Hair follicle dermal papilla cell (primary cell): ENCODE results near the gene RB1. TPM values are rescaled to one million over a fixed set of nuclear protein-coding genes. Genes with fewer than 3 reads are reported as not detected.

ENCODE experiments used
- small RNA-seq: library from RNA; depleted of rRNA; stranded (forward); fragments of <200 nt; gene quantifications from one replicate; pipeline ENCODE3, GENCODE V24; 2012
- total RNA-seq: library from RNA; depleted of rRNA; stranded (reverse); fragments of >200 nt; gene quantifications from 2 replicates; pipeline ENCODE4 v1.2.3, GENCODE V29; 2012

RB1 gene
- total RNA-seq, result 29.6 and 32.5 TPM in 2 replicates

DNA sequence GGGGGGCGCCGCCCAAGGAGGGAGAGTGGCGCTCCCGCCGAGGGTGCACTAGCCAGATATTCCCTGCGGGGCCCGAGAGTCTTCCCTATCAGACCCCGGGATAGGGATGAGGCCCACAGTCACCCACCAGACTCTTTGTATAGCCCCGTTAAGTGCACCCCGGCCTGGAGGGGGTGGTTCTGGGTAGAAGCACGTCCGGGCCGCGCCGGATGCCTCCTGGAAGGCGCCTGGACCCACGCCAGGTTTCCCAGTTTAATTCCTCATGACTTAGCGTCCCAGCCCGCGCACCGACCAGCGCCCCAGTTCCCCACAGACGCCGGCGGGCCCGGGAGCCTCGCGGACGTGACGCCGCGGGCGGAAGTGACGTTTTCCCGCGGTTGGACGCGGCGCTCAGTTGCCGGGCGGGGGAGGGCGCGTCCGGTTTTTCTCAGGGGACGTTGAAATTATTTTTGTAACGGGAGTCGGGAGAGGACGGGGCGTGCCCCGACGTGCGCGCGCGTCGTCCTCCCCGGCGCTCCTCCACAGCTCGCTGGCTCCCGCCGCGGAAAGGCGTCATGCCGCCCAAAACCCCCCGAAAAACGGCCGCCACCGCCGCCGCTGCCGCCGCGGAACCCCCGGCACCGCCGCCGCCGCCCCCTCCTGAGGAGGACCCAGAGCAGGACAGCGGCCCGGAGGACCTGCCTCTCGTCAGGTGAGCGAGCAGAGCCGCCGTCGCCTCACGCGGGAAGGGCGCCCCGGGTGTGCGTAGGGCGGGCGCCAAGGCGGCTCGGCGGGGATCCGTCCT, at the start of gene RB1:
Gene RB1 (plus strand): TSS at position 393 of the 784 bp plus-strand sequence. CDS start 162 bp downstream, at position 555.

DNA sequence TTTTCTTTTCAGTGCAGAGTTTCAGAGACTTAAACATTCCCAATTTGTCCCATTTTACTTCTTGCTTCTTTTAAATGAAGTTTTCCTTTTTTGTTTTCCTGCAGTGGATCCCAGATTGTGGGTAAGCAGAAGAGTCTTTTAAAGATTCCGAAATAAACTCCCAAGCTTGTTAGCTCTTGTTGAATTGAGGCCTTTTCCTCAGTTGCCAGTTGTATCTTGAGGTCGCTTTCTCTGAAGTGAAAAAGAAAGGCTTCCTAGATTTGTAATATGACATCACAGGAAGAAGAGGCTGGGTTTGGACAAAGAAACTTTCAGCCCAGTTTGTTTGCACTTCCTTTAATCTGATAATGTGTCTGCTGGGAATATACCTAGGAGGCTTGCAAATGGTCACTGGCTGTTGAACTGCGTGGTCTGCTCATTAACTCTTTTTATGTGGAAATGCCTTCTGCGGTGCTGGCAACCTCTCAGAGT, 109.4 kb downstream of the RB1 start, which contains the start of gene LPAR6:
Gene LPAR6 (minus strand): TSS at position 233 of the 471 bp plus-strand sequence. CDS start 690 bp downstream, outside the sequence.

Small RNAs within 50 kb of the gene (small RNA-seq; reads per million reads assigned to genes)
- not detected for gene RF00017

Other genes with a start within 250 kb of the RB1 start
- gene MED4, start 208.6 kb upstream of the RB1 start, total RNA-seq, result 18.3 and 22.7 TPM in 2 replicates
- gene ITM2B, start 70.5 kb upstream of the RB1 start, total RNA-seq, result 87.1 and 105 TPM in 2 replicates
- 6.7 and 11.8 TPM in 2 replicates for gene LPAR6, start 109.4 kb downstream of the RB1 start, total RNA-seq
- 10.8 and 11.5 TPM in 2 replicates for gene RCBTB2, start 229.3 kb downstream of the RB1 start, total RNA-seq